WTC11 (cell line): ENCODE measurements around the gene KCNC4. TPM values are rescaled to one million over a fixed set of nuclear protein-coding genes. Genes with fewer than 3 reads are reported as not detected.

Source experiments
- ATAC-seq: fragments of 200-7000 bp; cut with Tn5 transposase; 2 replicates; pipeline ENCODE4 v1.10.0; 2021; ENCODE audit warnings: mild to moderate bottlenecking, moderate library complexity
- CTCF ChIA-PET: fragments of 300-600 bp; sonication (Branson Sonifier 250); formaldehyde crosslinking; loops from one replicate; lab custom pipeline; 2021; ENCODE audit warnings: antibody characterized with exemption; lab: Charles Lee
- POLR2A ChIA-PET: fragments of 350-600 bp; sonication (Branson Sonifier 250); formaldehyde crosslinking; loops from one replicate; lab custom pipeline; 2021; ENCODE audit warnings: antibody characterized with exemption; lab: Charles Lee
- DNase-seq: peaks from one replicate; pipeline ENCODE4 v3.0.0; 2021; ENCODE audit warnings: low spot score
- H3K27ac Mint-ChIP-seq: 2 replicates; pipeline ENCODE4 v1.8.0; 2021; ENCODE audit warnings: mixed read lengths
- H3K27me3 Mint-ChIP-seq: 2 replicates; pipeline ENCODE4 v1.8.0; 2021; ENCODE audit warnings: low read depth, mild to moderate bottlenecking, moderate library complexity, mixed read lengths
- H3K36me3 Mint-ChIP-seq: 2 replicates; pipeline ENCODE4 v1.8.0; 2021; ENCODE audit warnings: mixed read lengths
- H3K4me1 Mint-ChIP-seq: 2 replicates; pipeline ENCODE4 v1.8.0; 2022; ENCODE audit warnings: mixed read lengths
- H3K4me3 Mint-ChIP-seq: 2 replicates; pipeline ENCODE4 v1.8.0; 2021; ENCODE audit warnings: mild to moderate bottlenecking, moderate library complexity, mixed read lengths
- H3K9me3 Mint-ChIP-seq: 2 replicates; pipeline ENCODE4 v1.8.0; 2021; ENCODE audit warnings: mixed read lengths
- AR ChIP-seq: fragments of 250-450 bp; sonication (Bioruptor Pico); IDR thresholded peaks from 2 replicates; pipeline ENCODE4 v1.9.0; 2021; ENCODE audit warnings: mild to moderate bottlenecking
- ATF3 ChIP-seq: sonication (generic); formaldehyde crosslinking; conservative IDR thresholded peaks from 2 replicates; pipeline ENCODE4 v1.8.1; 2022; ENCODE audit warnings: mild to moderate bottlenecking, missing genetic modification reagents
- FOXP1 ChIP-seq: sonication (generic); formaldehyde crosslinking; IDR thresholded peaks from 2 replicates; pipeline ENCODE4 v1.8.0; 2022; ENCODE audit warnings: missing genetic modification reagents, mild to moderate bottlenecking, moderate library complexity, borderline replicate concordance
- FOXP4 ChIP-seq: sonication (generic); formaldehyde crosslinking; IDR thresholded peaks from 2 replicates; pipeline ENCODE4 v1.8.0; 2022; ENCODE audit warnings: mild to moderate bottlenecking, missing genetic modification reagents
- IRF2 ChIP-seq: sonication (generic); formaldehyde crosslinking; IDR thresholded peaks from 2 replicates; pipeline ENCODE4 v1.8.0; 2022; ENCODE audit warnings: low read depth, missing genetic modification reagents, borderline replicate concordance
- MLX ChIP-seq: sonication (generic); formaldehyde crosslinking; IDR thresholded peaks from 2 replicates; pipeline ENCODE4 v1.8.1; 2023; ENCODE audit warnings: mild to moderate bottlenecking, missing genetic modification reagents, moderate library complexity
- PREB ChIP-seq: sonication (generic); formaldehyde crosslinking; IDR thresholded peaks from 2 replicates; pipeline ENCODE4 v1.8.1; 2022; ENCODE audit warnings: mild to moderate bottlenecking, missing genetic modification reagents, moderate library complexity, borderline replicate concordance
- TCF7 ChIP-seq: sonication (generic); formaldehyde crosslinking; IDR thresholded peaks from 2 replicates; pipeline ENCODE4 v1.8.0; 2022; ENCODE audit warnings: mild to moderate bottlenecking, low read depth, missing genetic modification reagents, moderate library complexity
- TP53 ChIP-seq: sonication (generic); formaldehyde crosslinking; IDR thresholded peaks from 2 replicates; pipeline ENCODE4 v1.8.1; 2023; ENCODE audit warnings: mild to moderate bottlenecking, missing genetic modification reagents
- ZBTB21 ChIP-seq: sonication (generic); formaldehyde crosslinking; IDR thresholded peaks from 2 replicates; pipeline ENCODE4 v1.8.1; 2023; ENCODE audit warnings: mild to moderate bottlenecking, missing genetic modification reagents, borderline replicate concordance
- ZNF425 ChIP-seq: fragments of 250-450 bp; sonication (Bioruptor Pico); conservative IDR thresholded peaks from 2 replicates; pipeline ENCODE4 v1.9.0; 2021; ENCODE audit warnings: mild to moderate bottlenecking
- ZNF512 ChIP-seq: sonication (generic); formaldehyde crosslinking; IDR thresholded peaks from 2 replicates; pipeline ENCODE4 v1.8.1; 2022; ENCODE audit warnings: missing genetic modification reagents, borderline replicate concordance
- total RNA-seq: library from RNA; stranded (reverse); gene quantifications from 3 replicates; pipeline ENCODE4 v1.2.3, GENCODE V29; 2021

The KCNC4 gene
- total RNA-seq, 1 experiment from 2014 or later, result 19.9 TPM

- TF ChIP-seq ZNF425, result no peak
- TF ChIP-seq IRF2 (CRISPR knock-in tag), result no peak
- TF ChIP-seq ATF3 (CRISPR knock-in tag), result no peak
- TF ChIP-seq ZBTB21 (CRISPR knock-in tag), result no peak
- TF ChIP-seq, all 79 proteins: peak for 0
Measured at GRCh38 chr1:110239441-110240430, 29.6 kb downstream of the KCNC4 start (continued).

- Mint-ChIP-seq H3K4me3 (no peak overlapping the region), H3K9me3 (no peaks in the 10 kb centered on the region), H3K27ac (no peak overlapping the region), H3K27me3 (peaks cover 13% of the 10 kb centered on the region; the same call in 1 of the 2 replicates), H3K36me3 (no peaks in the 10 kb centered on the region)
- DNase-seq (no peak), ATAC-seq (no peak)
- ChIA-PET CTCF (interaction anchor here (1.6 to 6.4 kb wide), 4 partner anchors 33 to 255 kb away, joined by 4 to 31 read pairs (median 21); no protein-coding TSS in a partner anchor), POLR2A (no interaction called here)
- no peak for TF ChIP-seq FOXP4 (CRISPR knock-in tag)
- no peak for TF ChIP-seq FOXP1 (CRISPR knock-in tag)
- TF ChIP-seq TP53 (CRISPR knock-in tag), result no peak
- TF ChIP-seq PREB (CRISPR knock-in tag), result no peak
- TF ChIP-seq TCF7, result no peak
- TF ChIP-seq MLX, result no peak
- no peak for TF ChIP-seq AR (CRISPR knock-in tag)
- no peak for TF ChIP-seq ZNF512 (CRISPR knock-in tag)
- TF ChIP-seq, all 79 proteins: peak for 0
- peaks cover 39% of the 10 kb centered on the region for H3K4me1 Mint-ChIP-seq
Measured at GRCh38 chr1:110240476-110241210, 30.5 kb downstream of the KCNC4 start.
